SU-DHL-6 (cell line): ENCODE results near the gene CIBAR2.

ENCODE experiments used
- H2AFZ ChIP-seq: fragments of 200-600 bp; sonication (generic); 2 replicates; pipeline ENCODE4 v1.6.1; 2014; ENCODE audit warnings: low read depth, mild to moderate bottlenecking, moderate library complexity, mixed read lengths, antibody characterized with exemption, low read length; ENCODE audit not compliant: severe bottlenecking
- H3F3A ChIP-seq: fragments of 200-600 bp; shearing (Covaris generic); 2 replicates; pipeline ENCODE4 v1.6.0; 2016; ENCODE audit warnings: antibody characterized with exemption, mild to moderate bottlenecking; ENCODE audit not compliant: insufficient read depth
- H3K27ac ChIP-seq: fragments of 200-600 bp; sonication (generic); 2 replicates; pipeline ENCODE4 v1.5.1; 2016; ENCODE audit warnings: low read depth, mild to moderate bottlenecking, low read length, moderate library complexity, mixed read lengths
- H3K27me3 ChIP-seq: fragments of 200-600 bp; sonication (generic), shearing (Covaris generic); 2 replicates; pipeline ENCODE4 v1.6.0; 2014; ENCODE audit warnings: mild to moderate bottlenecking, low read length
- H3K36me3 ChIP-seq: fragments of 200-600 bp; sonication (generic); 2 replicates; pipeline ENCODE4 v1.6.1; 2014; ENCODE audit warnings: mild to moderate bottlenecking, low read length, mixed read lengths
- H3K4me2 ChIP-seq: fragments of 300-600, 200-600 bp; shearing (Covaris generic), sonication (generic); 2 replicates; pipeline ENCODE4 v1.6.0; 2014; ENCODE audit warnings: low read length, low read depth, mild to moderate bottlenecking; ENCODE audit not compliant: poor library complexity, severe bottlenecking
- H3K4me3 ChIP-seq: fragments of 200-600 bp; sonication (generic); 2 replicates; pipeline ENCODE4 v1.5.1; 2014; ENCODE audit warnings: antibody characterized with exemption, low read length, mild to moderate bottlenecking, mixed read lengths; ENCODE audit not compliant: insufficient read depth, poor library complexity, severe bottlenecking
- H3K79me2 ChIP-seq: fragments of 200-600 bp; sonication (generic); 2 replicates; pipeline ENCODE4 v1.6.1; 2014; ENCODE audit warnings: mild to moderate bottlenecking, low read length, moderate library complexity; ENCODE audit not compliant: insufficient read depth
- H3K9ac ChIP-seq: fragments of 200-600 bp; sonication (generic); 2 replicates; pipeline ENCODE4 v1.7.0; 2014; ENCODE audit warnings: mild to moderate bottlenecking, low read length
- H3K9me2 ChIP-seq: fragments of 200-600 bp; sonication (generic); replicated peaks from 2 replicates; pipeline ENCODE4 v1.6.1; 2014; ENCODE audit warnings: low read length; ENCODE audit not compliant: insufficient read depth
- H3K9me3 ChIP-seq: fragments of 200-600 bp; sonication (generic); 2 replicates; pipeline ENCODE4 v1.6.1; 2014; ENCODE audit warnings: low read length, mixed read lengths; ENCODE audit not compliant: insufficient read depth
- H4K20me1 ChIP-seq: fragments of 200-600 bp; sonication (generic); 2 replicates; pipeline ENCODE4 v1.6.1; 2014; ENCODE audit warnings: low read depth, mild to moderate bottlenecking, antibody characterized with exemption, low read length, moderate library complexity, mixed read lengths
- CTCF ChIP-seq: fragments of 200-600 bp; sonication (generic); IDR thresholded peaks from one replicate; pipeline ENCODE4 v1.5.1; 2017; ENCODE audit warnings: antibody characterized with exemption, mild to moderate bottlenecking, low read length, moderate library complexity; ENCODE audit not compliant: insufficient read depth, poor library complexity, severe bottlenecking
- EZH2phosphoT487 ChIP-seq: fragments of 200-600 bp; sonication (generic), shearing (Covaris generic); conservative IDR thresholded peaks from 2 replicates; pipeline ENCODE4 v1.6.1; 2018; ENCODE audit warnings: mild to moderate bottlenecking, antibody characterized with exemption, low read length, moderate library complexity, mixed read lengths

The CIBAR2 gene

GRCh38 chr16:85078952-85079351, 33.3 kb downstream of the CIBAR2 start:
- H3K27ac ChIP-seq = no peak overlapping the region
- no peaks in the 10 kb centered on the region for H4K20me1 ChIP-seq
- H3K79me2 ChIP-seq = no peaks in the 10 kb centered on the region
- H3K4me2 ChIP-seq = no peak overlapping the region
- TF ChIP-seq EZH2phosphoT487 = no peak
- TF ChIP-seq CTCF = no peak
- H3K27me3 ChIP-seq = no peaks in the 10 kb centered on the region
- no peaks in the 10 kb centered on the region for H3K36me3 ChIP-seq
- H3K4me3 ChIP-seq = no peak overlapping the region
- no peaks in the 10 kb centered on the region for H3F3A ChIP-seq
- H3K9ac ChIP-seq = no peak overlapping the region
- H3K9me3 ChIP-seq = no peaks in the 10 kb centered on the region
- H3K9me2 ChIP-seq = no peaks in the 10 kb centered on the region
- no peak overlapping the region for H2AFZ ChIP-seq

GRCh38 chr16:85078226-85078625, 34.0 kb downstream of the CIBAR2 start:
- Histone ChIP-seq H3F3A (no peaks in the 10 kb centered on the region), H2AFZ (no peak overlapping the region), H3K9ac (no peak overlapping the region), H3K4me2 (no peak overlapping the region), H3K36me3 (no peaks in the 10 kb centered on the region), H3K4me3 (no peak overlapping the region), H3K27ac (no peak overlapping the region), H4K20me1 (no peaks in the 10 kb centered on the region), H3K9me2 (no peaks in the 10 kb centered on the region), H3K27me3 (no peaks in the 10 kb centered on the region), H3K79me2 (no peaks in the 10 kb centered on the region), H3K9me3 (no peaks in the 10 kb centered on the region)
- TF ChIP-seq CTCF (no peak), EZH2phosphoT487 (no peak)

- H2AFZ ChIP-seq = no peak overlapping the region
- no peaks in the 10 kb centered on the region for H4K20me1 ChIP-seq
- H3K9ac ChIP-seq = no peak overlapping the region
- no peaks in the 10 kb centered on the region for H3F3A ChIP-seq
- no peak overlapping the region for H3K4me2 ChIP-seq
- H3K27me3 ChIP-seq = no peaks in the 10 kb centered on the region
- no peaks in the 10 kb centered on the region for H3K36me3 ChIP-seq
- no peak overlapping the region for H3K4me3 ChIP-seq
- TF ChIP-seq CTCF (no peak), EZH2phosphoT487 (no peak)
- H3K79me2 ChIP-seq = no peaks in the 10 kb centered on the region
- no peaks in the 10 kb centered on the region for H3K9me2 ChIP-seq
- no peak overlapping the region for H3K27ac ChIP-seq
- H3K9me3 ChIP-seq = no peaks in the 10 kb centered on the region
Observed at GRCh38 chr16:85077576-85078125, 34.6 kb downstream of the CIBAR2 start.

DNA sequence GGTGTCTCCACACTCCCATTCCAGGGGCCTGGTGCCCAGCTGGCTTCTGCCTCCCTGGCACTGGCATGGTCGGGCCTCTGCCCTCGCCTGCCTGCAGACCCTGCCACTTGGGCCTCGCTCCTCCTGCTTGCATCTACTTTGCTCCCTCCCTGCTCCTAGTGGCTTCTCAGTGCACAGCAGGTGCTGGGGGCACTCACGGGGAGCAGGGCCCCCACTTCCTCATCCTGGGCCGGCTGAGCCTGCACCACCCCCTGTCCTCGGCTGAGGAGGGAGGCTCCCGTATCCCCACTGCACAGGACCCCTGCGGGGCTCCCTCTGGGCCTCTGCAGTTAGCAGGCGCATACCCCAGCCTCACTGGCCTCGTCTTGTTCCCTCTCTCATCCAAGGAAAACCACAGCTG, 35.2 kb downstream of the CIBAR2 start:
- Histone ChIP-seq H3K9me2 (no peaks in the 10 kb centered on the region), H3K27ac (no peak overlapping the region), H3K4me3 (no peak overlapping the region), H3K9ac (no peak overlapping the region), H2AFZ (no peak overlapping the region), H4K20me1 (no peaks in the 10 kb centered on the region), H3K27me3 (no peaks in the 10 kb centered on the region), H3F3A (no peaks in the 10 kb centered on the region), H3K9me3 (no peaks in the 10 kb centered on the region), H3K4me2 (no peak overlapping the region), H3K79me2 (no peaks in the 10 kb centered on the region), H3K36me3 (no peaks in the 10 kb centered on the region)
- TF ChIP-seq CTCF (no peak), EZH2phosphoT487 (no peak)
